Activated CD4-positive, alpha-beta T cell treated with anti-CD3 and anti-CD28 coated beads, Interleukin-2, Interleukin-6, amounts not matched to agents 100 ng/mL and 50 ng/mL, durations not matched to agents 16 hours and 8 hours (primary cell): Measurements from ENCODE around the gene ABI1.
A peak's percentile ranks its signal among the peaks of the same experiment; 100 is the strongest.
"Not testable (repeated sequence)": the region's sequence is repeated elsewhere in the genome, so short reads cannot be mapped to it uniquely, and the experiment has no call there.

Experiments used
- DNase-seq: peaks from one replicate; pipeline ENCODE4 v3.0.0-alpha.2; 2020

The ABI1 gene

GRCh38 chr10:26860443-26861204 is at the start of gene ABI1:
Gene ABI1, minus strand, starts transcription at chr10:26860958. Its CDS starts 95 bp downstream, at chr10:26860863.
- peak; percentile 99 for DNase-seq

GRCh38 chr10:26909753-26910152 is 49.0 kb upstream of the ABI1 start:
- DNase-seq = no peak

GRCh38 chr10:26905253-26905781 is 44.6 kb upstream of the ABI1 start:
- DNase-seq = not testable (repeated sequence)

- no peak for DNase-seq
These were observed 42.9 kb upstream of the ABI1 start for GRCh38 chr10:26903431-26904217.

GRCh38 chr10:26892306-26892923 is 31.7 kb upstream of the ABI1 start:
- DNase-seq = not testable (repeated sequence)

GRCh38 chr10:26890956-26891355 is 30.2 kb upstream of the ABI1 start:
- DNase-seq = peak; percentile 69

- no peak for DNase-seq
These were observed 27.0 kb upstream of the ABI1 start for GRCh38 chr10:26887611-26888215.

- DNase-seq = peak; percentile 57
These were observed 21.0 kb upstream of the ABI1 start for GRCh38 chr10:26881600-26882331.

- no peak for DNase-seq
These were observed 19.0 kb upstream of the ABI1 start for GRCh38 chr10:26879744-26880143.

- no peak for DNase-seq
These were observed 10.0 kb upstream of the ABI1 start for GRCh38 chr10:26870766-26871165.

GRCh38 chr10:26869528-26869927 is 8.8 kb upstream of the ABI1 start:
- DNase-seq = peak; percentile 23

- no peak for DNase-seq
These were observed 2.8 kb upstream of the ABI1 start for GRCh38 chr10:26863351-26864076.

GRCh38 chr10:26861205-26861998 is 644 bp upstream of the ABI1 start:
- no peak for DNase-seq

- DNase-seq = peak; percentile 46
These were observed 686 bp downstream of the ABI1 start for GRCh38 chr10:26860102-26860442.

GRCh38 chr10:26859241-26860101 is 1.3 kb downstream of the ABI1 start:
- no peak for DNase-seq

GRCh38 chr10:26858707-26859034 is 2.1 kb downstream of the ABI1 start:
- DNase-seq = no peak

GRCh38 chr10:26857991-26858706 is 2.6 kb downstream of the ABI1 start:
- DNase-seq = no peak

GRCh38 chr10:26857553-26857952 is 3.2 kb downstream of the ABI1 start:
- not testable (repeated sequence) for DNase-seq

- no peak for DNase-seq
These were observed 5.6 kb downstream of the ABI1 start for GRCh38 chr10:26855186-26855585.
